WI38 (cell line): ENCODE results near the gene NEK7.

Source experiments
- H3K4me3 ChIP-seq: 2 replicates; pipeline ENCODE4 v1.5.1; 2011; ENCODE audit warnings: low read depth, mild to moderate bottlenecking, control low read depth, low read length
- TF ChIP-seq, protein P1 (sequence below): IDR thresholded peaks from 2 replicates; pipeline ENCODE4 v1.5.1; 2012; ENCODE audit warnings: low read depth, mild to moderate bottlenecking, control low read depth, low read length

NEK7 gene

GRCh38 chr1:198361237-198361767 lies 204.5 kb downstream of the NEK7 start:
- TF ChIP-seq, protein P1, sequence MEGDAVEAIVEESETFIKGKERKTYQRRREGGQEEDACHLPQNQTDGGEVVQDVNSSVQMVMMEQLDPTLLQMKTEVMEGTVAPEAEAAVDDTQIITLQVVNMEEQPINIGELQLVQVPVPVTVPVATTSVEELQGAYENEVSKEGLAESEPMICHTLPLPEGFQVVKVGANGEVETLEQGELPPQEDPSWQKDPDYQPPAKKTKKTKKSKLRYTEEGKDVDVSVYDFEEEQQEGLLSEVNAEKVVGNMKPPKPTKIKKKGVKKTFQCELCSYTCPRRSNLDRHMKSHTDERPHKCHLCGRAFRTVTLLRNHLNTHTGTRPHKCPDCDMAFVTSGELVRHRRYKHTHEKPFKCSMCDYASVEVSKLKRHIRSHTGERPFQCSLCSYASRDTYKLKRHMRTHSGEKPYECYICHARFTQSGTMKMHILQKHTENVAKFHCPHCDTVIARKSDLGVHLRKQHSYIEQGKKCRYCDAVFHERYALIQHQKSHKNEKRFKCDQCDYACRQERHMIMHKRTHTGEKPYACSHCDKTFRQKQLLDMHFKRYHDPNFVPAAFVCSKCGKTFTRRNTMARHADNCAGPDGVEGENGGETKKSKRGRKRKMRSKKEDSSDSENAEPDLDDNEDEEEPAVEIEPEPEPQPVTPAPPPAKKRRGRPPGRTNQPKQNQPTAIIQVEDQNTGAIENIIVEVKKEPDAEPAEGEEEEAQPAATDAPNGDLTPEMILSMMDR = no peak
- no peak overlapping the region for H3K4me3 ChIP-seq

DNA sequence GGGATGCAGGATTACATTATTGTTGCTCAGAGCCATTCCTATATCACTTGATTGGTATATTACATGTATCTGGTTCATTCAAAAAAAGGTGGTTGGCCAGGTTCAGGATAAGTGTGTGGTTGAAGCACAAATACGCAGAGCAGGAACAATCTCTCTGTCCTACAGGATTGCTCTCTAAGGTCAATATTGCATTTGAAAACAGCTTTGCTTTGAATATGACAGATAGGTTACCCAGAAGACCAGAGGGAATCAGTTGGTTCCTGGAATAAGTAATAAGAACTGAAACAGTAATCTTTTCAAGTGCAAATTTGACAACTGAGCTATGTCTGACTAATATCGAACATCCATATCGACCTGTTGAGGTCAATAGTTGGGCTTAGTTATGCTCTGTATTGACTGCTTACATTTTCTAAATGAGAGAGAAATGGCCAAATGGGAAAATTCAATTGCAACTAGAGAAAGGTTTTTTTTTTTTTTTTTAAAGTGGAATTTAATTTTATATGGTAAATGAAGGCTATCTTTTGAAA lies 206.9 kb downstream of the NEK7 start:
- TF ChIP-seq, protein P1 = no peak
- H3K4me3 ChIP-seq = no peak overlapping the region

DNA sequence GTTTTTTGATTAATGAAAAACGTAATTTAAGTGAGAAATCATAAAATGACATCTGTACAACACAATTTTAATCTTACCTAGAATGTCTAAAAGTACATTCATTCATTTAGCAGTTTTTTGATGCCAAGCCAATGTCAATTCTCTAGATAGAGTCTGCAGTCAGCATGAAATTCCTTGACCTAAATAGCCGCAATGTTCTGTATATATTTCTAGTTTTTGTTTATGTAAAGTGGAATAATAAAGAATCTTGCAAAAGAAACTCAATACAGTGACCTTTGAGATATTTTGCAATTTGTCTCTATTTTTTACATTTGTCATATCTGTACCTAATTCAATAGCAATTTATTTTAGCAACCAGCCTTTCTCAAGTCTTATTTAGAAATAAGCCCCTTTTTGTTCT lies 207.7 kb downstream of the NEK7 start:
- TF ChIP-seq, protein P1 = no peak
- H3K4me3 ChIP-seq = no peak overlapping the region

DNA sequence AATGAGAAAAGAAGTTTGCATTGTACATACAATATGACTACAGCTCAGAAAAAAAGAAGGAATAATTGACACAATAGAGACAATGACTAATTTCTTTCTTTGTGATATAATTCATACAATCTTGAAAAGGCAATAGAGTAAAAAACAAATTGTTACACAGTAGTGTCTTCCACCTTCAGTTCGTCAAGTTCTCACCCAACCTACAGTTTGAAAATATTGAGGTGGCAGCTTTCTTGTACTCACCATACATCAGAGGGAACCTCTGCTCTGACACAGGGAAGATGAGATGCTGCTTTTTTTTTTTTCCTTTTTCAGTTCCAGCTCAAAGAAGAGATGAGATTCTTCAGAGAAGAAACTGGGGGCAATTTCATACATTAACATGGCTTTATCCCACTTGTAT lies 210.5 kb downstream of the NEK7 start:
- TF ChIP-seq, protein P1 = no peak
- no peak overlapping the region for H3K4me3 ChIP-seq

DNA sequence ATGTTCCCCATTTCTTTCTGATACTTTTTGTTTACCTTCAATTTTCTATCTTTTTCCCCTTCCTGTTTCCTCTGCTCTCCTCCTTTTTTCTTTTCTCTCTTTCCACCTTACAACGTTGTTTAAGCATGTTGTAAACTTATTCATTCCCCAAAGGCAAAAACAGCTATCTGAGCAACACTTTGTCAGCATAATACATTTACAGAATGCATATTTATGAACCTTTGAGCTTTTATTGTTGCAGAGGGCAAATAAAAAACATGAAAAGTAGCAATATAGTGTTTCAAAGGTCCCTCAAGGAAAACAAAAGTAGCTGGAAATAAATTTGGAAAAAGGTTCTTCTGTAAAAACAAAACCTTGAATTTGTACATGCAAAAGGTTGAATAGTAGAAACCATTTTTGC lies 214.2 kb downstream of the NEK7 start:
- TF ChIP-seq, protein P1 = no peak
- H3K4me3 ChIP-seq = no peak overlapping the region
